PC-9 (cell line): ENCODE data around the gene CXCL12. TPM values are rescaled to one million over a fixed set of nuclear protein-coding genes. Genes with fewer than 3 reads are reported as not detected.

Source experiments
- BruUV-seq: library from RNA; stranded (reverse); fragments of 400-500 nt; replicated peaks from 2 replicates; lab custom pipeline; 2021; lab: Mats Ljungman, UMichigan
- CTCF ChIA-PET: fragments of 300-600 bp; sonication (Branson Sonifier 250); formaldehyde crosslinking; loops from one replicate; lab custom pipeline; 2022; ENCODE audit warnings: antibody characterized with exemption; lab: Charles Lee
- POLR2A ChIA-PET: fragments of 300-600 bp; sonication (Branson Sonifier 250); formaldehyde crosslinking; loops from one replicate; lab custom pipeline; 2022; ENCODE audit warnings: antibody characterized with exemption; ENCODE audit not compliant: unreplicated experiment; lab: Charles Lee
- DNase-seq, 2 experiments: peaks; one replicate each; pipeline versions ENCODE4 v3.0.0 to v3.0.0-alpha.2; 2015 to 2022; ENCODE audit warnings: mixed read lengths in 1 of 2
- H2AFZ ChIP-seq: fragments of 200-600 bp; sonication (generic); 2 replicates; pipeline ENCODE4 v1.8.1; 2017; ENCODE audit warnings: antibody characterized with exemption
- H3F3A ChIP-seq: fragments of 200-600 bp; sonication (generic); 2 replicates; pipeline ENCODE4 v1.8.1; 2017; ENCODE audit warnings: antibody characterized with exemption, mild to moderate bottlenecking, low read depth; ENCODE audit not compliant: insufficient read depth
- H3K27ac ChIP-seq: fragments of 200-600 bp; sonication (generic); 2 replicates; pipeline ENCODE4 v1.6.1; 2016; ENCODE audit warnings: mixed run types
- H3K27me3 ChIP-seq: fragments of 200-600 bp; sonication (generic); 2 replicates; pipeline ENCODE4 v1.6.1; 2016; ENCODE audit warnings: low read depth, mixed run types; ENCODE audit not compliant: insufficient read depth
- H3K36me3 ChIP-seq: fragments of 200-600 bp; sonication (generic); 2 replicates; pipeline ENCODE4 v1.6.1; 2016; ENCODE audit warnings: low read depth, mixed run types
- H3K4me1 ChIP-seq: fragments of 200-600 bp; sonication (generic); replicated peaks from 2 replicates; pipeline ENCODE4 v1.6.1; 2016; ENCODE audit warnings: mixed run types; ENCODE audit not compliant: insufficient read depth
- H3K4me2 ChIP-seq: fragments of 200-600 bp; sonication (generic); 2 replicates; pipeline ENCODE4 v1.6.1; 2017; ENCODE audit warnings: mixed run types
- H3K4me3 ChIP-seq: fragments of 200-600 bp; sonication (generic); 2 replicates; pipeline ENCODE4 v1.6.1; 2016; ENCODE audit warnings: mixed run types
- H3K79me2 ChIP-seq: fragments of 200-600 bp; sonication (generic); 2 replicates; pipeline ENCODE4 v1.6.1; 2017; ENCODE audit warnings: low read depth, mixed run types
- H3K9me2 ChIP-seq: fragments of 200-600 bp; sonication (generic); 2 replicates; pipeline ENCODE4 v1.8.1; 2017; ENCODE audit warnings: mild to moderate bottlenecking; ENCODE audit not compliant: insufficient read depth
- H3K9me3 ChIP-seq: fragments of 200-600 bp; sonication (generic); 2 replicates; pipeline ENCODE4 v1.8.1; 2016; ENCODE audit warnings: low read depth; ENCODE audit not compliant: insufficient read depth
- H4K20me1 ChIP-seq: fragments of 200-600 bp; sonication (generic); 2 replicates; pipeline ENCODE4 v1.8.1; 2017; ENCODE audit not compliant: insufficient read depth
- EZH2 ChIP-seq: fragments of 200-600 bp; sonication (generic); IDR thresholded peaks from 2 replicates; pipeline ENCODE4 v1.8.0; 2017; ENCODE audit warnings: antibody characterized with exemption, low read depth
- intact Hi-C: fragments of 100-400 bp; cut with micrococcal nuclease; formaldehyde crosslinking; loops from one replicate; pipeline ENCODE4 v1.10.0; 2022; ENCODE audit not compliant: unreplicated experiment
- total RNA-seq: library from RNA; stranded (reverse); gene quantifications from 2 replicates; pipeline ENCODE4 v1.2.3, GENCODE V29; 2021
- TF ChIP-seq, protein P1 (sequence below): fragments of 200-600 bp; sonication (generic); conservative IDR thresholded peaks from 2 replicates; pipeline ENCODE4 v1.6.1; 2017; ENCODE audit warnings: mixed run types, antibody characterized with exemption, mild to moderate bottlenecking, moderate library complexity

CXCL12 gene
- total RNA-seq, 1 experiment from 2014 or later, result not detected

DNA sequence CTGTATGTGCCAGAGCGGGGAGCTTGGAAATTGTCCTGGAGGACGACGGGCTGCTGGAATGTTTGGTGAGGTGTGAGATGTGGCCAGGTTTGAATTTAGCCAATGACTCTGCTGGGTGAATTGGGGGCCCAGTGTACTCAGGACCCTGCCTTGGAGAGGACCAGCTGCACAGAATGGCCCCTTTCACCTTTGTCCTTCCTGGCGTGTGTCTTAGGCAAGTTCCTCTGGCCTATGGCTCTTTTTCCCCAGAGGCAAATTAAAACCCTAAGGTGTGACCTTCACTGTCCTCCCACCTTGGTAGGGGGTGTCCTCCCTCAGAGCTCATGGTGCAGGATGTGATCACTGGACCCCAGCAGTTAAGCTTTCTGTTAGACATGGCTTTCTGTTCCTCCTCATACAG lies 47.8 kb downstream of the CXCL12 start:
- ChIA-PET CTCF (interaction anchor here (0.6 kb wide), 1 partner anchor 1403 kb away, joined by 3 read pairs; no protein-coding TSS in a partner anchor), POLR2A (no interaction called here)
- peaks cover 33% of the 10 kb centered on the region; the same call in 1 of the 2 replicates for H3K27me3 ChIP-seq
- no peaks in the 10 kb centered on the region for H4K20me1 ChIP-seq
- no peaks in the 10 kb centered on the region for H3K9me2 ChIP-seq
- no TSS peak for BruUV-seq
- H3K79me2 ChIP-seq, result no peaks in the 10 kb centered on the region
- intact Hi-C loops, result no loop called here
- H2AFZ ChIP-seq, result no peak overlapping the region
- no peak overlapping the region for H3K27ac ChIP-seq
- no peak overlapping the region for H3K4me3 ChIP-seq
- H3K4me2 ChIP-seq, result no peak overlapping the region
- no peaks in the 10 kb centered on the region for H3K36me3 ChIP-seq
- H3K9me3 ChIP-seq, result no peaks in the 10 kb centered on the region
- TF ChIP-seq, protein P1, sequence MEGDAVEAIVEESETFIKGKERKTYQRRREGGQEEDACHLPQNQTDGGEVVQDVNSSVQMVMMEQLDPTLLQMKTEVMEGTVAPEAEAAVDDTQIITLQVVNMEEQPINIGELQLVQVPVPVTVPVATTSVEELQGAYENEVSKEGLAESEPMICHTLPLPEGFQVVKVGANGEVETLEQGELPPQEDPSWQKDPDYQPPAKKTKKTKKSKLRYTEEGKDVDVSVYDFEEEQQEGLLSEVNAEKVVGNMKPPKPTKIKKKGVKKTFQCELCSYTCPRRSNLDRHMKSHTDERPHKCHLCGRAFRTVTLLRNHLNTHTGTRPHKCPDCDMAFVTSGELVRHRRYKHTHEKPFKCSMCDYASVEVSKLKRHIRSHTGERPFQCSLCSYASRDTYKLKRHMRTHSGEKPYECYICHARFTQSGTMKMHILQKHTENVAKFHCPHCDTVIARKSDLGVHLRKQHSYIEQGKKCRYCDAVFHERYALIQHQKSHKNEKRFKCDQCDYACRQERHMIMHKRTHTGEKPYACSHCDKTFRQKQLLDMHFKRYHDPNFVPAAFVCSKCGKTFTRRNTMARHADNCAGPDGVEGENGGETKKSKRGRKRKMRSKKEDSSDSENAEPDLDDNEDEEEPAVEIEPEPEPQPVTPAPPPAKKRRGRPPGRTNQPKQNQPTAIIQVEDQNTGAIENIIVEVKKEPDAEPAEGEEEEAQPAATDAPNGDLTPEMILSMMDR, result no peak
- no peak for TF ChIP-seq EZH2
- no peaks in the 10 kb centered on the region for H3K4me1 ChIP-seq
- no peak for DNase-seq
- no peaks in the 10 kb centered on the region for H3F3A ChIP-seq

DNA sequence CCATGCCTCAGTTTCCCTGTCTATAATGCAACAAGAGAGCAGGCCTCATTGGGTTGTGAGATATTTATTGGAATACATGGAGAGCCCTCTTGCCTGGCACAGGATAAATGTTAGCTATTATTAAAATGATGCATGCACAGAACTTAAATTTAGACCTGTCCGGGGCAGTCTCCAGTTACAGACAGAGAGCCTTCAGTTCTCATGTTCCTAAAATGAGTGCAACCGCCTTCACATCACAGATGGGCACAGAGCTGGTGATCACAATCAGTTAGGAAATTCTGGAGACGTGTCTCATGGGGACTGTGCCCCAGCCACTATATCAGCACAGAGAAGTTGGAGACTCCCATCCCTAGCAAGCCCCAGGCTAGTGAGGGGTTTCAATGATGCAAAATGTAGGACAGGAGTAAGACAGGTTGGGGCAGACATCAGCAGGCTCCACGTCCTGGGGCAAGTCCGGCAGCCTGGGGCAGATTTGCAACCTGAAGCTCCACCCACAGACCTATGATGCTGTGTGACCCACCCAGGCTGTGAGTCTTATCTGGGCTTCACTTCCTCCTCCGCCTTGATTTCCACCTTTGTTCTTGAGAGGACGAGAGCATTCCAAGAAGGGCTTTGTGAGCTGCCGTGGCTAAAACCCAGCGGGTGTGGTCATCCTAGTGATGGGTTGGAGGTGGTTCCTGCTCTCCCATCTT lies 49.4 kb downstream of the CXCL12 start:
- Histone ChIP-seq H3K27me3 (peaks cover 30% of the 10 kb centered on the region; the same call in 1 of the 2 replicates), H3K36me3 (no peaks in the 10 kb centered on the region), H3K79me2 (no peaks in the 10 kb centered on the region), H3K9me2 (no peaks in the 10 kb centered on the region), H3K4me1 (no peaks in the 10 kb centered on the region), H3K27ac (no peak overlapping the region), H3K4me3 (no peak overlapping the region), H2AFZ (no peak overlapping the region), H4K20me1 (no peaks in the 10 kb centered on the region), H3K9me3 (no peaks in the 10 kb centered on the region), H3F3A (no peaks in the 10 kb centered on the region), H3K4me2 (no peak overlapping the region)
- POLR2A ChIA-PET, result no interaction called here
- DNase-seq, result no peak
- intact Hi-C loops, result no loop called here
- BruUV-seq, result no TSS peak
- CTCF ChIA-PET, result no interaction called here
- TF ChIP-seq EZH2, result no peak
- TF ChIP-seq, protein P1, result no peak

DNA sequence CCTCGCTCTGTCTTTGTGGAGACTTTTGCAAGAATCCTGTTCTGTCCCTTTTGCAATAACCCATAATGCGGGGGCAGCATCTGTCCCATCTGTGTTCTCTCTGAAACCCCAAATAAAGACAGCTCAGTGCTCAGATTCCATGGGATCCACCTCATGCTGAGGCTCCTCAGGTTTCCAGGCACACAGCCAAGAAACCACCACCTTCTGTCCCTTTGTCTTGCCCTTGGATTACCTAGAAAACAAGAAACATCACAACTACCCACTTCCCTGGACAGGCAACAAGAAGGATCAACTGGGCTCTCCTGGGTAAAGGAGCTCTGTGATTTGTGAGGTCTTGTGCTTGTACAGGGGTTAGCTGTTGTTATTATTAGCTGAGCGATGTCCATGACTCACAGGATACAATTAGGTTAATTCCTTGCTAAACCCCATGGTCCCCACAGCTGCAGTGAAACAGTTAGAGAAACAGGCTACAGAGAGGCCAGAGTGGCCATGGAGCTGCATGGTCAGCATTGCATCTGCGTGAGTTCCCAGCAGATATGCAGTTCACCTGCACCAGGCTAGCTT lies 50.2 kb downstream of the CXCL12 start:
- ChIA-PET CTCF (no interaction called here), POLR2A (no interaction called here)
- no peak for DNase-seq
- peaks cover 30% of the 10 kb centered on the region; the same call in 1 of the 2 replicates for H3K27me3 ChIP-seq
- H3K4me1 ChIP-seq, result no peaks in the 10 kb centered on the region
- no TSS peak for BruUV-seq
- no peaks in the 10 kb centered on the region for H3K9me2 ChIP-seq
- H3K4me2 ChIP-seq, result no peak overlapping the region
- H3K4me3 ChIP-seq, result no peak overlapping the region
- H4K20me1 ChIP-seq, result no peaks in the 10 kb centered on the region
- no peaks in the 10 kb centered on the region for H3K9me3 ChIP-seq
- H3F3A ChIP-seq, result no peaks in the 10 kb centered on the region
- no peak for TF ChIP-seq EZH2
- TF ChIP-seq, protein P1, result no peak
- intact Hi-C loops, result no loop called here
- no peak overlapping the region for H2AFZ ChIP-seq
- H3K36me3 ChIP-seq, result no peaks in the 10 kb centered on the region
- H3K27ac ChIP-seq, result no peak overlapping the region
- H3K79me2 ChIP-seq, result no peaks in the 10 kb centered on the region
